Nephron progenitor cell (in vitro differentiated cells): ENCODE measurements around the gene CREB3L1.

Experiments
- DNase-seq: peaks from one replicate; pipeline ENCODE4 v3.0.0; 2021
- H3K27ac Mint-ChIP-seq: 2 replicates; pipeline ENCODE4 v1.8.0; 2021; ENCODE audit warnings: mild to moderate bottlenecking, moderate library complexity, mixed read lengths
- H3K27me3 Mint-ChIP-seq: 2 replicates; pipeline ENCODE4 v1.8.0; 2021; ENCODE audit warnings: mild to moderate bottlenecking, low read depth, mixed read lengths; ENCODE audit not compliant: poor library complexity
- H3K36me3 Mint-ChIP-seq: 2 replicates; pipeline ENCODE4 v1.8.0; 2021; ENCODE audit warnings: low read depth, mixed read lengths
- H3K4me1 Mint-ChIP-seq: 2 replicates; pipeline ENCODE4 v1.8.0; 2021; ENCODE audit warnings: mixed read lengths
- H3K4me3 Mint-ChIP-seq: 2 replicates; pipeline ENCODE4 v1.8.0; 2021; ENCODE audit warnings: mild to moderate bottlenecking, moderate library complexity, mixed read lengths
- H3K9me3 Mint-ChIP-seq: 2 replicates; pipeline ENCODE4 v1.8.0; 2021; ENCODE audit warnings: mild to moderate bottlenecking, moderate library complexity, mixed read lengths
- TF ChIP-seq, protein P1 (sequence below): fragments of 200-600 bp; sonication (generic); IDR thresholded peaks from 2 replicates; pipeline ENCODE4 v1.5.0; 2021; ENCODE audit warnings: antibody characterized with exemption

CREB3L1 gene

DNA sequence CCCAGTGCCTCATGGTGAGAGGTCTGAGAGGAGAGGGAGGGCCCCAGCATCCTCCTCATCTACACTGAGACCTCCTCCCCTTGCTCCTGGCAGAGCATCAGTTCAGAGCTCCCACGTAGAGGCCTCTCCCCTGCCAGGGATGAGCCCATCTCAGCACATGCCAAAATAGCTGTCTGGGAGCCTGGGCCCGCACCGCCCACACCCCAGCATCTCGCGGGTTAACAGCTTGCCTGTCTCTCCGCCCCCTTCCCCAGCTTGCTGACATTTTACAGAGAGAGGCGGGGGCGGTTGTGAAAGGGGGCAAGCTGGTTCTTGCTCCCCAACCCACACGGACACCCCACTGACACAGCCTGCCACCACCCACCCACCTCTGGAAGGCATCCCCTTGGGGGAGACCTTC is 76.2 kb downstream of the CREB3L1 start:
- Mint-ChIP-seq H3K27ac (no peak overlapping the region), H3K36me3 (no peaks in the 10 kb centered on the region), H3K9me3 (no peaks in the 10 kb centered on the region), H3K4me3 (no peak overlapping the region), H3K27me3 (peaks cover 6% of the 10 kb centered on the region), H3K4me1 (peaks cover 68% of the 10 kb centered on the region)
- no peak for DNase-seq
- TF ChIP-seq, protein P1, sequence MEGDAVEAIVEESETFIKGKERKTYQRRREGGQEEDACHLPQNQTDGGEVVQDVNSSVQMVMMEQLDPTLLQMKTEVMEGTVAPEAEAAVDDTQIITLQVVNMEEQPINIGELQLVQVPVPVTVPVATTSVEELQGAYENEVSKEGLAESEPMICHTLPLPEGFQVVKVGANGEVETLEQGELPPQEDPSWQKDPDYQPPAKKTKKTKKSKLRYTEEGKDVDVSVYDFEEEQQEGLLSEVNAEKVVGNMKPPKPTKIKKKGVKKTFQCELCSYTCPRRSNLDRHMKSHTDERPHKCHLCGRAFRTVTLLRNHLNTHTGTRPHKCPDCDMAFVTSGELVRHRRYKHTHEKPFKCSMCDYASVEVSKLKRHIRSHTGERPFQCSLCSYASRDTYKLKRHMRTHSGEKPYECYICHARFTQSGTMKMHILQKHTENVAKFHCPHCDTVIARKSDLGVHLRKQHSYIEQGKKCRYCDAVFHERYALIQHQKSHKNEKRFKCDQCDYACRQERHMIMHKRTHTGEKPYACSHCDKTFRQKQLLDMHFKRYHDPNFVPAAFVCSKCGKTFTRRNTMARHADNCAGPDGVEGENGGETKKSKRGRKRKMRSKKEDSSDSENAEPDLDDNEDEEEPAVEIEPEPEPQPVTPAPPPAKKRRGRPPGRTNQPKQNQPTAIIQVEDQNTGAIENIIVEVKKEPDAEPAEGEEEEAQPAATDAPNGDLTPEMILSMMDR: no peak

DNA sequence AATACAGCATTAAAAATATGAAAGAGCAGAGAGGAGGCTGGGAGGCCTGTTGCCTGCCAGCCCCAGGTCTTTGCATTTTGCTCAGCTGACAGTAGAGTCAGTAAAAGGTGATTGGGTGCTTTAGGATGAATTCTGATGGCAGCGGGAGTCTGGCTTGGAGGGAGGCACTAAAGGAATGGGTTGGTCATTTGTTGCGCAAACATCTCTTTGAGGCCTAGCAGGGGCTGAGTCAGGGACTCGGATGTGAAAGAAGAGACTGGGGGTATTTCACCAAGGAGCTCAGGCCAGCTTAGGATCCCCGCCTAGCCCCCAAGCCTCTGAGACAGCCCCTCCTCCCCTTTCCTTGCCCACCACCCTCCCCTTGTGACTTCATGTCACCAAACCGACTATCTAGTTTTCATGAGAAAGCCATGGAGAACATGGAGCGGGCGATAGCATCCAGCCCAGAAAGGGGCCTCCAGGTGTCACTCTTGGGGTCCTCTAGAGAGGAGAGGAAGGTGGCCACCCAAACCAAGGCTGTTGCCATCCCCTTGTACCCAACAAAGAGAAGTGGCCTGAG is 79.5 kb downstream of the CREB3L1 start:
- H3K9me3 Mint-ChIP-seq: no peaks in the 10 kb centered on the region
- TF ChIP-seq, protein P1: no peak
- H3K4me3 Mint-ChIP-seq: peak overlapping the region; percentile 16
- DNase-seq: no peak
- peaks cover 2% of the 10 kb centered on the region for H3K27me3 Mint-ChIP-seq
- H3K27ac Mint-ChIP-seq: peak overlapping the region; percentile 81
- no peaks in the 10 kb centered on the region for H3K36me3 Mint-ChIP-seq
- H3K4me1 Mint-ChIP-seq: peaks cover 63% of the 10 kb centered on the region

DNA sequence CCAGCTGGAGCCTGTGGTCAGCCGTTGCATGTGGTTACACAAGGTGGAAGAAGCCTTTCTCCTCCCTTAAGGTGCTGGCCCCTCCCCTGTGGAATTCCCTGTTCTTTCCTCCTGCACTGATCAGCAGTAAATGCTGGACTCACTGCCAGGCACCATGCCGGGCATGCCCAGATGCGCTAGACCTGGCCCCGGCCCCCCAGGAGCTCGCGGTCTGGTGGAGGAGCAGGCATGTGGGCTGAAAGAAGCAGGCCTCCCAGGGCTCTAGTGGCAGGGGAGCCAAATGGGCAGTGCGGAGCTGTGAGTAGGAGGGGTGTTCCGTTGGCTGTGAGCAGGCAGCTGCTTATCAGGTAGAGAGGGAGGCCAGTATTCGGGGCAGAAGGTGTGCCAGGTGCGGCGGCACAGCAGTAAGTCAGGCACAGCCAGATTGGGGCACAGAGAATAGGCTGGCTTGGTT is 80.0 kb downstream of the CREB3L1 start:
- Mint-ChIP-seq H3K4me3 (no peak overlapping the region), H3K27ac (peak overlapping the region; percentile 43), H3K36me3 (no peaks in the 10 kb centered on the region), H3K27me3 (peaks cover 2% of the 10 kb centered on the region), H3K4me1 (peaks cover 65% of the 10 kb centered on the region), H3K9me3 (no peaks in the 10 kb centered on the region)
- TF ChIP-seq, protein P1: no peak
- DNase-seq: no peak

DNA sequence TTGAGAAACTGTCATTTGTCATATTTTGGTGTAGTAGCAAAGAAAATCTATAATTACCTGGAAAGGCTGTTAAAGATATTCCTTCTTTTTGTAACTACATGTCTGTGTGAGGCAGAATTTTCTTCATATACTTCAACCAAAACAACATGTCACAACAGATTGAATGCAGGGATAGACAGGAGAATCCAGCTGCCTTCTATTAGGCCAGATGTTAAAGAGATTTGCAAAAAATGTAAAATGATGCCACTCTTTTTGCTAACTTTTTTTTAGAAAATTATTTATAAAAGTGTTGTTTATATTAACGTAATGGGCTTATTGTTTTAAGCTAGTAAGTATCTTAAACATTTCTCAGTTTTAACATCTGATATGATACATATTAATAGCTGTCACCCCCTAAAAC is 82.5 kb downstream of the CREB3L1 start:
- Mint-ChIP-seq H3K9me3 (no peaks in the 10 kb centered on the region), H3K4me3 (no peak overlapping the region)

DNA sequence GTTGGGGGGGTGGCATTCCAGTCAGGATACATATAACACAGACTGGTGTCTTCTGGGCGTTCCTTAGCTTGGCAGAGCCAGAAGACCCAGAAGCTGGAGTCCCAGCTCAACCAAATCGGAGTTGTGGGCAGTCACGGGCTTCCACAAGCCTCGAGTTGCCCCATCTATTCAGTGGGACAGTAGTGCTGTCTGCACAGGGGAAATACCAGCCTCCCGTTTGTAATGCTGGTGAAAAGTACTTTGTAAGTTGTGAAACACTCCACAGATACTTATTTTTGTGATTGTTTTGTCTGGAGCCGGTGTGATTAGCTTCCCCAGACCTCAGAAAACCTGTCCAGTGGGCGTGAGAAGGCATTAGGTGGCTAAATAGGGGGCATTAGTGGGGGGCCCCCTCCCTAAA is 83.4 kb downstream of the CREB3L1 start:
- Mint-ChIP-seq H3K4me3 (peak overlapping the region; percentile 44), H3K9me3 (no peaks in the 10 kb centered on the region), H3K27ac (peak overlapping the region; percentile 67), H3K27me3 (peaks cover 6% of the 10 kb centered on the region), H3K36me3 (no peaks in the 10 kb centered on the region), H3K4me1 (peaks cover 69% of the 10 kb centered on the region)
- TF ChIP-seq, protein P1: no peak
- no peak for DNase-seq

More for the DNA sequence above, 82.5 kb downstream of the CREB3L1 start:
- H3K36me3 Mint-ChIP-seq: no peaks in the 10 kb centered on the region
- no peak for DNase-seq
- TF ChIP-seq, protein P1: no peak
- H3K27ac Mint-ChIP-seq: no peak overlapping the region
- H3K4me1 Mint-ChIP-seq: peaks cover 66% of the 10 kb centered on the region
- peaks cover 3% of the 10 kb centered on the region for H3K27me3 Mint-ChIP-seq
